Measurements from ENCODE around the gene CDH16.
A peak's percentile ranks its signal among the peaks of the same experiment; 100 is the strongest.

CDH16 gene

GRCh38 chr16:66927918-66928649 lies 9.4 kb upstream of the CDH16 start:
- DNase-seq: no peak

- DNase-seq: no peak
Measured at GRCh38 chr16:66926961-66927436, 8.3 kb upstream of the CDH16 start.

- DNase-seq: no peak
Measured at GRCh38 chr16:66926171-66926947, 7.7 kb upstream of the CDH16 start.

- DNase-seq: no peak
Measured at GRCh38 chr16:66925322-66925840, 6.7 kb upstream of the CDH16 start, which contains the start of gene RRAD. Gene RRAD, minus strand, starts transcription at chr16:66925535. Its CDS starts 356 bp downstream, at chr16:66925179.

GRCh38 chr16:66924527-66925321 lies 6.0 kb upstream of the CDH16 start:
- no peak for DNase-seq

- no peak for DNase-seq
Measured at GRCh38 chr16:66923866-66924265, 5.2 kb upstream of the CDH16 start.

- DNase-seq: peak; percentile 87
Measured at GRCh38 chr16:66923247-66923731, 4.6 kb upstream of the CDH16 start.

GRCh38 chr16:66921729-66922450 lies 3.2 kb upstream of the CDH16 start:
- DNase-seq: no peak

- no peak for DNase-seq
Measured at GRCh38 chr16:66920924-66921680, 2.4 kb upstream of the CDH16 start.

- DNase-seq: no peak
Measured at GRCh38 chr16:66920299-66920590, 1.6 kb upstream of the CDH16 start.

GRCh38 chr16:66919569-66920298 lies 1.0 kb upstream of the CDH16 start:
- no peak for DNase-seq

- DNase-seq: no peak
Measured at GRCh38 chr16:66918355-66918754, 330 bp downstream of the CDH16 start.

GRCh38 chr16:66917741-66918140 lies 944 bp downstream of the CDH16 start:
- DNase-seq: no peak

- DNase-seq: no peak
Measured at GRCh38 chr16:66916518-66916917, 2.2 kb downstream of the CDH16 start.

- no peak for DNase-seq
Measured at GRCh38 chr16:66915041-66915440, 3.6 kb downstream of the CDH16 start.

- DNase-seq: no peak
Measured at GRCh38 chr16:66914541-66914940, 4.1 kb downstream of the CDH16 start.

- DNase-seq: no peak
Measured at GRCh38 chr16:66913711-66914110, 5.0 kb downstream of the CDH16 start.

- no peak for DNase-seq
Measured at GRCh38 chr16:66913081-66913480, 5.6 kb downstream of the CDH16 start.

GRCh38 chr16:66911801-66912200 lies 6.9 kb downstream of the CDH16 start:
- no peak for DNase-seq

- DNase-seq: no peak
Measured at GRCh38 chr16:66911112-66911511, 7.6 kb downstream of the CDH16 start.

Measured in NCI-H1092 treated with DMSO at 0.1 percent for 48 hours (cell line).